Measurements from ENCODE around the gene CDH5. TPM values are rescaled to one million over a fixed set of nuclear protein-coding genes. Genes with fewer than 3 reads are reported as not detected.

The CDH5 gene
- total RNA-seq, 1 donor from 2014 or later = 12.5 TPM

DNA sequence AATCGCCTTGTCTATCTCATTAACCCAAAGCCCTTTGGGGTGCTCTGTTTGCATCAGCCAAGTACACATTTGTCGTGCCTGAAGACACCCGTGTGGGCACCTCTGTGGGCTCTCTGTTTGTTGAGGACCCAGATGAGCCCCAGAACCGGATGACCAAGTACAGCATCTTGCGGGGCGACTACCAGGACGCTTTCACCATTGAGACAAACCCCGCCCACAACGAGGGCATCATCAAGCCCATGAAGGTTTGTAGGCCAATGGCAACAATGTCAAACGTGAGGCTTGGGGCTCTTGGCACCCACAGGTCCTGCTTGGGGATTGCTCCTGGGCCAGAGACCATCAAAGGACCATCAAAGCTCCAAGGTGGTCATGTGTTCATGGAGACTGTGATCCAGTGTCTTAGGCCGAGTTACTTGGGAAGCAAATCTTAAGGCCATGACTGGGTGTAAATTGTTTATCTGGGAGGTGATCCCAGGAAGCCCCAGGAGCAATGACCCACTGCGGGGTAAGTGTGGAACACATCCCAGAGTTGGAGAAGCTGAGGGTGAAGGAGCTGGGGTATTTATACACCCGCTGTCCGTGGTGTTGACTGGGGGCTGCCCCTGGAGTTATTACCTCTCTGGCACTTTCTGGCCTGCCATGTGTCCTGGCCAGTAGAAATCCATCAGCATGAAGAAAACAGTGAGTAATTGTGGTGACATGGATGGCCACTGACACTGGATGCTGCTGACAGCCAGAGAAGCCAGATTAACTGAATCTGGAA is 24.0 kb downstream of the CDH5 start:
- no peak for DNase-seq (ENCODE audit: low spot score)

DNA sequence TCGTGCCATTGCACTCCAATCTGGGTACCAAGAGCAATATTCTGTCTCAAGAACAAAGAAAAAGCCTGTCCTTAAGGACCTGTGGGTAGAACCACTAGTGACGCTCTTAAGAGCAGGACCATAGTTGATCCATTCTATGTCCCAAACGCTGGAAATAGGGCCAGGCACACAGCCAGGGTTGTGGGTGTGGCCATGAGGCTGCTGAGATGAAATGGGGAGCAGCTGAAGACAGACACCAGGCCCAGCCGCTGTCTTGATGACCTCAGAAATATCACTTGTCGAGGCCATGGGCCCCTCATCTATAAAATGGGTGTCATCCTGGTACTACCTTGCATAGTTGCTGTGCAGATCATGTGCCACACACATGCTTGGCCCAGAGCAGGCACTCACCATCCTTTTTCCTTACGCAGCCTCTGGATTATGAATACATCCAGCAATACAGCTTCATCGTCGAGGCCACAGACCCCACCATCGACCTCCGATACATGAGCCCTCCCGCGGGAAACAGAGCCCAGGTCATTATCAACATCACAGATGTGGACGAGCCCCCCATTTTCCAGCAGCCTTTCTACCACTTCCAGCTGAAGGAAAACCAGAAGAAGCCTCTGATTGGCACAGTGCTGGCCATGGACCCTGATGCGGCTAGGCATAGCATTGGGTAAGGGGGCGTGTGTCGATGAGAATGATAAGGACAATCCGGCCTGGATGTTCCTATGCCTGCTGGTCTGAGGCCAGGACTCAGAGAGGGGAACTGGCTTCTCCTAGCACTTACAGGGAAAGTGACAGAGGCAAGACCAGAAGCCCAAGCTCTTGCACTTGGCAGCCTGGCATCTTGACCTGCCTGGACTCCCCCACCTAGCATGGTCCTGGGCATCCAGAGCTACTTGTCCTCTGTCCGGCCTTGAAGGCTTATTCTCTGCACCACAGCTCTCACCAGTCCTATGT is 25.5 kb downstream of the CDH5 start:
- peak; percentile 31 for DNase-seq (ENCODE audit: low spot score)

DNA sequence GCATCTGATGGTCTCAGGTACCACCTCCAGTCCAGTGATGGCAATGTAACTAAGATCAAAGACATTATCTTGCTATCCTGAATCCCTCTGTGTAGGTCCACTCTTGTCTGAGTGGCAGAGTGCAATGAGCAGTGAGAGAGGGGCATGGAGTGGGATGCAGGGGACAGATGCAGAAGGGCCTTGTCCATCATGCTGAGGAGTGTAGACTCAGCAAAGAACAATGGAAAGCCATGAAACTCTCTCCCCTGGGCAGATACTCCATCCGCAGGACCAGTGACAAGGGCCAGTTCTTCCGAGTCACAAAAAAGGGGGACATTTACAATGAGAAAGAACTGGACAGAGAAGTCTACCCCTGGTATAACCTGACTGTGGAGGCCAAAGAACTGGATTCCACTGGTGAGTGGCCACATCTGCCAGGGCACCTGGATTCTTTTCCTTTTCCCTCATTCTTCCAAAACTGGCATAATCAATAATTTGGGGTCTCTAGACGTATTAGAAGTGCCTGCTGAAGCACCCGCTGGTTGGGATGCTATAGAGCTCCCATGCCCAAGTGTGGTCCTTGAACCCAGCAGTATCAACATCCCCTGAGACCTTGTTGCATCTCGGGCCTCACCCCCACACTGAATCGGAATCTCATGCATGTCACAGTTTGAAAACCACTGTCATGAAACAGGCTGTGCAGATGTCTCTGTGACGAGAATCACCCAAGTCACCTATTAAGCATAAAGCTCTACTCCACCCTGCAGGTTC is 29.5 kb downstream of the CDH5 start:
- DNase-seq (ENCODE audit: low spot score) = no peak

DNA sequence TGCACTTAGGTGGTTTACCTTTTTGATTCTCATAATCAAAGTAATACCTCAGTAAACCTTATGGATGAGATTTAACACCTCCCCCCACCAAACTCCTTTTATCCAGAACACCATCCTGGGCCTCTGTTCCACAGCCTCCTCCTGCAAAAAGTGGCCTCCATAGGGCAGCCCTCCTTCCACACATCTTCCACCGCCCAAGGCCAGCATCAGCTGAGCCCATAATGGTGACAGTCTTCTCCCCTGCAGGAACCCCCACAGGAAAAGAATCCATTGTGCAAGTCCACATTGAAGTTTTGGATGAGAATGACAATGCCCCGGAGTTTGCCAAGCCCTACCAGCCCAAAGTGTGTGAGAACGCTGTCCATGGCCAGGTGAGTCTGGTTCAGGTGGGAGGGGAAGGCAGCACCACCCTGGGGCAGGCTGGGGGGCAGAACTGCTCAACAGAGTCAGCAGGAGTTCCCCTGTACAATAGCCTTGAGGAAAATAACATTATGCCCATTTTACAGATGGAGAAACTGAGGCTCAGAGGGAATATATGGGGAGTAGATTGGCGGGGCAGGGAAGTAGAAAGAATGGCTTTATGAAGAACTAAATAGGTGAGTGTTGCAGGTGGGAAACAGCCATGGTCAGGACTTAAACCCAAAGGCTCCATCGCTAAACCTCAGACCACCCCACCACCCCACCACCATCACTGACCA is 31.4 kb downstream of the CDH5 start:
- DNase-seq (ENCODE audit: low spot score) = no peak

DNA sequence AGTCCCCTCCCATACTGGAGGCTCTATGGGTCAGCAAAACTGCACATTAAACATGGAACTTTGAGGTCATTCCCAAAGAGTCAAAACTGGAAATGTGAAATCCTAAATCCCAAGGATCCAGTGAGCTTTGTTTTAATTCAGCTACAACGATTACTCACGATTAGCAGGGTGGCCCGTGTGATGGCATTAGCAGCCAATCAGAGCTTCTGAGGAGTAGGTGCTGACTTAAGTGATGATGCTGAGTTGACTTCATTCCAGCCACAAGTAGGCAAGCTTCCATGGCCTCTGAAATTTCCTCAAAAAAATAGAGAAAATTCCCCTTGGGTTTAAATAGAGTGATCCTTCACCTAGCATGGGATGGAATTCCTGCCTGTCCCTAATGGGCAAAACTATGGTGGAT is 32.5 kb downstream of the CDH5 start:
- no peak for DNase-seq (ENCODE audit: low spot score)

DNA sequence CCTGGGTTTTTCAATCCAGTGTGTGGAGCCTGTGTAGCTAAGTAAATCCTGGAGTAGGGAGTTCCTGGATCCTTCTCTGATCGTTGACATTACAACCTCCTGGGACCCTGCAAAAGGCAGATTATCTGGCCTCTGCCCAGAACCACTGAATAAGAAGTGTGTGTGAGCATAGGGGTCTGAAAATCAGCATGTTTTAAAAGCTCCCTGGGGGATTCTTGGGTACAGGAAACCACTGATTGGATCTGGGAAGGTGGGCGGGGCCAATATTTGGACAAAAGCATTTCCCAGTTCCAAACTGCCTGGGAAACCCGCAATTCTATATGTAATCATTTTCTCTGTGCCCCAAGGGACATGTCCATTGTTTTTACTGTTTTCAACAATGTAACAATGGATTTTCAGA is 33.4 kb downstream of the CDH5 start:
- no peak for DNase-seq (ENCODE audit: low spot score)

DNA sequence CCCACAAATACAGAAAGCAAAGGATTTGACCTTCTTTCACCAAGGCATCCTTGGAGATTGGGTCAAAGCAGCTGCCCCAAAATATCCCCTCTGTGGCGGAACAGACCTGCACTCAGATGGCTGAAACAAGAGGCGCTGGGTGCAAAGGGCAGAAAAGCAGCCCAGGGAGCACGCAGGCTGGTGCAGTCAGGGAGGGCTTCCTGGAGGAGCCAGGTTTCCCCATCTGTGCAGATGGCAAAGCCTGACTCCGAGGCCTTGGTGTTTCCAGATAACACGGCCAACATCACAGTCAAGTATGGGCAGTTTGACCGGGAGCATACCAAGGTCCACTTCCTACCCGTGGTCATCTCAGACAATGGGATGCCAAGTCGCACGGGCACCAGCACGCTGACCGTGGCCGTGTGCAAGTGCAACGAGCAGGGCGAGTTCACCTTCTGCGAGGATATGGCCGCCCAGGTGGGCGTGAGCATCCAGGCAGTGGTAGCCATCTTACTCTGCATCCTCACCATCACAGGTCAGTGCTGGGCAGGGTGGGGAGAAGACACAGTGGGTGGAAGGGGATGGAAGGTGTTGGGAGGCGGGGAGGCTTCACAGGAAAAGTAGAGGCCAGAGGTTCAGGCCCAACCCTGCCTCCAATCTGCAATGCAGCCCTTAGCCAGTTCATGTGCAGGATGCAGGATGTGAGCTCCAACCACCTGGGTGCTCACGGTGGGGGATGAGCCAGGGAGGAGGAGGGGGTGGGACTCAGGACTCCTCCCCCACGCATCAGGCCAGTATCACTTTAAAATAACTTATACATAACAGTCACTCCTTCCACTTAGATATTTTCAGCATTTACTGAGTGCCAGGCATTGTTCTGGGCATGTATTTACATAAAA is 34.3 kb downstream of the CDH5 start:
- no peak for DNase-seq (ENCODE audit: low spot score)

DNA sequence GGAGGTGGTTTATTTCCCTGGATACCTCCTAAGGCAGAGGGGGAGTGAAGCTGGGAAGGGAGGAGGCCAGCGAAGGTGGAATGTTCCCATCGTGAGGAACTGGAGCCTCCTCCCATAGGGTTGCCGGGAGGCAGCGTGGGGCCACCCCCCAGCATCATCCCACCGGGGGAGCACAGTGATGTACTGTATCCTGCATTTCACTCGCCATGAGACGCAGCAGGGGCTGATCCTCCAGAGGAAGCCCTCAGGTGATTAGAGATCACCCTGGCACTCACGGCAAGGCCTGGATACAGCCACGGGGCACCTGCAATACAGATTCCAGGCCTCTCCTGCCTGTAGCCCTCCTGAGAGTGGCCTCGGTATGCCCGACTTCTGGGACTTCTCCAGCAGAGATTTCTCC is 35.1 kb downstream of the CDH5 start:
- DNase-seq (ENCODE audit: low spot score) = no peak

DNA sequence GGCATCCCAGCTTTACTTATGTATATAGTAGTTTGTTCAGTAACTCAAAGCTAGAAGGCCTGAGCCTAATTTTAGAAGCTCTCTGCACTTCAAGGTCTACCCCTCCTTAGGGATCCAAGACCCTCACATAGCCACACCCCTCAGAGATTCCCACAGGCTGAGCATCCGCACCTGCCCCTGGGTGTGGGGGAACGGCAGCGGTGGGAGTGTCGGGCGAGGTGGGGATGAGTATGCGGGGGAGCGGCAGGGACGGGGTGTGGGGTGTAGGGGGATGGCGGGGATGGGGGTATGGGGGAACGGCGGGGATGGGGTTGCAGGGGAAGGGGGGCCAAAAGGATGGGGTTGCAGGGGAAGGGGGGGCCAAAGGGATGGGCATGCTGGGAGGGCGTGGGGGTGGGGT is 35.7 kb downstream of the CDH5 start:
- no peak for DNase-seq (ENCODE audit: low spot score)

DNA sequence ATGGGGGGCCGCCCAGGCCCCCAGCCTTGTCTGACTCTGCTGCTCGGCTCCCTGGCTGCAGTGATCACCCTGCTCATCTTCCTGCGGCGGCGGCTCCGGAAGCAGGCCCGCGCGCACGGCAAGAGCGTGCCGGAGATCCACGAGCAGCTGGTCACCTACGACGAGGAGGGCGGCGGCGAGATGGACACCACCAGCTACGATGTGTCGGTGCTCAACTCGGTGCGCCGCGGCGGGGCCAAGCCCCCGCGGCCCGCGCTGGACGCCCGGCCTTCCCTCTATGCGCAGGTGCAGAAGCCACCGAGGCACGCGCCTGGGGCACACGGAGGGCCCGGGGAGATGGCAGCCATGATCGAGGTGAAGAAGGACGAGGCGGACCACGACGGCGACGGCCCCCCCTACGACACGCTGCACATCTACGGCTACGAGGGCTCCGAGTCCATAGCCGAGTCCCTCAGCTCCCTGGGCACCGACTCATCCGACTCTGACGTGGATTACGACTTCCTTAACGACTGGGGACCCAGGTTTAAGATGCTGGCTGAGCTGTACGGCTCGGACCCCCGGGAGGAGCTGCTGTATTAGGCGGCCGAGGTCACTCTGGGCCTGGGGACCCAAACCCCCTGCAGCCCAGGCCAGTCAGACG is 36.2 kb downstream of the CDH5 start:
- DNase-seq (ENCODE audit: low spot score) = no peak

DNA sequence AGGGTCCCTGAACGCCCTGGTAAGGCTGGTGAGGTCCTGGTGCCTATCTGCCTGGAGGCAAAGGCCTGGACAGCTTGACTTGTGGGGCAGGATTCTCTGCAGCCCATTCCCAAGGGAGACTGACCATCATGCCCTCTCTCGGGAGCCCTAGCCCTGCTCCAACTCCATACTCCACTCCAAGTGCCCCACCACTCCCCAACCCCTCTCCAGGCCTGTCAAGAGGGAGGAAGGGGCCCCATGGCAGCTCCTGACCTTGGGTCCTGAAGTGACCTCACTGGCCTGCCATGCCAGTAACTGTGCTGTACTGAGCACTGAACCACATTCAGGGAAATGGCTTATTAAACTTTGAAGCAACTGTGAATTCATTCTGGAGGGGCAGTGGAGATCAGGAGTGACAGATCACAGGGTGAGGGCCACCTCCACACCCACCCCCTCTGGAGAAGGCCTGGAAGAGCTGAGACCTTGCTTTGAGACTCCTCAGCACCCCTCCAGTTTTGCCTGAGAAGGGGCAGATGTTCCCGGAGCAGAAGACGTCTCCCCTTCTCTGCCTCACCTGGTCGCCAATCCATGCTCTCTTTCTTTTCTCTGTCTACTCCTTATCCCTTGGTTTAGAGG is 37.1 kb downstream of the CDH5 start:
- no peak for DNase-seq (ENCODE audit: low spot score)

DNA sequence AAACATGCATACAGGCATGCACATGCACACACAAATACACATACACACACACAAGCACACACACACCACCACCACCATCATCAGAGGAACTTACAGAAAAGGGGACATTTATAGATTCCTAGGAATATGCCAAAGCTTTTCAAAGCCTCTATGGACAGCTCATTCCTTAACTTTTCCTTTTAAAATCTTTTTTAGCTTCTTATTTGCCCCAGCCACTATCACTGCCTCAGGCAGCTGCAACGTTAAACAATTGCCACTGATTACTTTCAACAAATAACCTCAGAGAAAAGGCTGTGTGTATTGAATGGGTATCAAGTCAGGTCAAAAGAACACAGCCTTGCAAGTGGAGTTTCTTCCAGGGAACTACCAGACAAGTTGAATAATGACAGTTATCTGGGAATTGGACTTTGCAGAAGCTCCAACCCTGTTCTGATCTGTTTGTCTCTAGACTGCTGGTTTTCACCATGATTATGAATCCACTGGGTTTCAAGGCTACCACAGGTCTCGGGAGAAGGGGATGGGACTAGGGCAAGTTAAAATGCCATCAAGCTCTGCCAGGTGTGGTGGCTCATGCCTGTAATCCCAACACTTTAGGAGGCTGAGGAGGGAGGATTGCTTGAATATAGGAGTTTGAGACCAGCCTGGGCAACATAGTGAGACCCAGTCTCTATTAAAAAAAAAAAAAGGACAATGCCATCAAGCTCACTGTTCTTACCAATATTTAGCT is 38.7 kb downstream of the CDH5 start:
- DNase-seq (ENCODE audit: low spot score) = no peak

DNA sequence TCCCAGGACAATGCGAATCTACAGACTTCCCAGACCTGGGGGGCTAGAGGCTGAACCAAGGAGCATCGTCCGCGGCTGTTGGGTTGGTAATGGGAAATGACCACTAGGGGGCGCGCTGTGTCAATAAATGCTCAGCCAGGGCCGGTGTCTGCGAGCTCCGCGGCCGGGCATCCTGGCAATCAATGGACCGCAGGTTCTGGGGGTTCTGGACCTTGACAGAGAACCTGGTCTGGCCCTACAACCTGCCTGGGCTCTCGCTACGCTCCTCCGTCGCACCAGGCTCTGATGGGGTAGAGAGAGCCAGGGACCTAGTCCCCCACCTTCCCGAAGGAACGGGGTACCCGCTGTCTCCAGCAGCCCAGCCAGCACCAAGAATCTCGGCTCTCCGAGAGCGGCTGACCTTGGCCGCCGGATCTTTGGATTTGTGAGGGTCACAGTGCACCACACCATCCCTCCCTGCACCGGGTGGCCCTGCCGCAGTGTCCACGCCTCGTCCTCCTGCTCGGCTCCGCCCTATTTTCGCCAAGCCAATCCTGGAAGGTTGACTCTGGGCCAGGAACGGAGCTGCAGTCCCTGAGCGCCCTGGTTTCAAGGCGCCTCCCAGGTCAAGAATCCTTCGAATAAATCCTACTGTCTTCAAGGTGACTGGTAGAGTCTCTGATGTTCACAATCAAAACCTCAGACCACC is 40.2 kb downstream of the CDH5 start:
- peak; percentile 80 for DNase-seq (ENCODE audit: low spot score)

DNA sequence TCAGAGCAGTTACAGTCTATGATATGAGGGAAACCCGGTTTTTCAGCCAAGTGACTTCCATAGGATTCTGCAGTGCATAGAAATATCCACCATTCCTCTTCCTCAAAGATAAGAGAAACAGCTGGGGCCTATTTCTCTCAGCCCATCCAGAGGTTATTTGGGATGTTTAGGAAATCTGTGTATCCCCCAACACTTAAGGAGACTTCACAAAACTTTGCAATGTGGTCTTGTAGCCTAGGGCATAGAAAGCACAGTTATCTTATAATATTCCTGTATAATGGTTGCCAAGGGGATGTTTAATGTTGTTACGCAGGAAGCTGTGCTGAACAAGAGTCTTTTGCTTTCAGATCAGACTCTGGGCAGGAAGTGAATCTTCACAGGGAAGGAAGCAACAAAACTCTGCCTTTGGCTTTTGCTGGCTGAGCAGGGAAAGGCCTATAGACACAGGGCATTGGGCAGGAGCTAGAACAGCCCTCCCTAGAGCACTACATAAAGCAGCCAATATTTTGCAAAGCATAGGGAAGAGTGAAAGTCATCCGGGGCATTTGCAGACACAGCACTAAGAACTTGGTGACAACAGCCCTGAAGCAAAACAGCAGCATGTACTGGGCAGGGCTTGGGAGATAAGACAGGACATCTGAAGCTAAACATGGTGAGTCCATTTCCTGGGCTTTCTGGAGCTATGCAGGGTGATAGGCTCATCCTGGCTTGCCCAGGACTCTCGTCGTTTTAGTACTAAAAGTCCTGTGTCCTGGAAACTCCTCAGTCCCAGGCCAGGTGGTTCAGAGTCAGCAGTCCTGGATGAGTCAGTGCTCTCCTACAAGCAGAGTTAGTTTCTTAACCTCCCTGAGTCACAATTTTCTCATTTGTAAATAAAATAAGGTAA is 41.9 kb downstream of the CDH5 start:
- peak; percentile 97 for DNase-seq (ENCODE audit: low spot score)

DNA sequence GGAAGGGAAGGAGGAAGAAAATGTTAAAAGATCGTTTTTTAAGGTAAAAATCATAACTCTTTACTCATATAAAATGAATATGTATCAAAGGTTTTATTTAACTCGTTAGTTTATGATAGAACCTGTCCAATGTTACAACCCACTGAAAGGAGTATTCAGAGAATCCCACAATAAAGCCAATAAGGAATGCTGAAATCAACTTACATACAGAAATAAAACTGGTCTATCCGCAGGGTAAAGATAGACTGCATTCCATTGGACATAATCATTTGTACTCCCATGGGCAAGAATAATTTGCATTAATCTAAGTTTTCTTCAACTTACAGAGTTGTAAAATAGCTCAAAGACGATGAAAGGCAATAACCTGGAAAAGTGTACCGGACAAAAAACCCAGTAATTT is 42.7 kb downstream of the CDH5 start:
- DNase-seq (ENCODE audit: low spot score) = peak; percentile 61

DNA sequence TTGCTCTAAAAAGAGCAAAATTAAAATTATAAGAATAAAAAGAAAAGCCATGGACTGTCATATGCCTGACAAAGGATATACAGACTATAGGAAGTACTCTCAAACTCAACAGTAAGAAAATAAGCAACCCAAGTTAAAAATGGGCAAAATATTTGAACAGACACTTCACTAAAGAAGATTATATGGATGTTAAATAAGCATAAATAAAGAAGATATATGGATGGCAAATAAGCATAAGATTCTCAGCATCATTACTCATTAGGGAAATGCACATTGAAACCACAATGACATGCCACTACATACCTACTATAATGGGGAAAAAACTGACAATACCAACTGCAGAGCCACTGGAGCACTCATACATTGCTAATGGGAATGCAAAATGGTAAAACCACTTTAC is 45.7 kb downstream of the CDH5 start:
- DNase-seq (ENCODE audit: low spot score) = no peak

DNA sequence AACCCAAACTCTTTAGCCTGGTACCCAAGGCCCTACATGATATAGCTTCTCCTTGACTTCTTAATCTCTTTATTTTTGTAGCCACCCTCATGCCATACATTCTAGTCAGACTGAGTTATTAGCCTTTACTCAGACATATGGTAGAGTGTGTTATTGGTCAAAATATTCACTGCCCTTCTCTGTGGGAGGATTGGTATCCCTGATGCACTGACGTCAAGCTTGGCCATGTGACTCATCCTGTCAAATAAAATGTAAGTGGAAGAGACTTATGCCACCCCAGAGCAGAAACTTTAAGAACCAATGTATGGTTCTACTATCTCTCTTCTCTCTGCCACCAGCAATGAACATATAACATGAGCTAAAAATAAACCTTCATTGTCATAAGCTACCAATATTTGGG is 48.4 kb downstream of the CDH5 start:
- DNase-seq (ENCODE audit: low spot score) = no peak
